Activated T-cell treated with anti-CD3 and anti-CD28 coated beads for 1 hour (primary cell): Measurements from ENCODE around the gene RALGDS.
"Not testable (repeated sequence)": the region's sequence is repeated elsewhere in the genome, so short reads cannot be mapped to it uniquely, and the experiment has no call there.

Experiments used
- DNase-seq: peaks from one replicate; pipeline ENCODE4 v3.0.0-alpha.2; 2020; ENCODE audit warnings: low read depth

RALGDS gene

GRCh38 chr9:133088146-133088750 is 32.8 kb downstream of the RALGDS start:
- no peak for DNase-seq

GRCh38 chr9:133087429-133088145 is 33.5 kb downstream of the RALGDS start:
- no peak for DNase-seq

DNA sequence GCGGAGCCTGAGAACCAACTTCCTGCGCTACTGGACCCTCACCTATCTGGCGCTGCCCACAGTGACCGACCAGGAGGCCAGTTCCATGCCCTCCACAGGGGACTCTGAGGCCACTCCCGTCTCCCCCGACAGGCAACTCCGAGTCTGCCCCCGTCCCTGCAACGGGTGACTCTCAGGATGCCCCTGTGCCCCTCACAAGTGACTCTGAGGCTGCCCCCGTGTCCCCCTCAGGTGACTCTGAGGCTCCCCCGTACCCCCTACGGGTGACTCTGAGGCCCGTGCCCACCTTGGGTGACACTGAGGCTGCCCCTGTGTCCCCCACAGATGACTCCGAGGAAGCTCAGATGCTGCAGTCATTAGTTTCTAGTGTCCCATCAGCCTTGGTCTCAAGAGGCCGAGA is 34.1 kb downstream of the RALGDS start:
- no peak for DNase-seq

DNA sequence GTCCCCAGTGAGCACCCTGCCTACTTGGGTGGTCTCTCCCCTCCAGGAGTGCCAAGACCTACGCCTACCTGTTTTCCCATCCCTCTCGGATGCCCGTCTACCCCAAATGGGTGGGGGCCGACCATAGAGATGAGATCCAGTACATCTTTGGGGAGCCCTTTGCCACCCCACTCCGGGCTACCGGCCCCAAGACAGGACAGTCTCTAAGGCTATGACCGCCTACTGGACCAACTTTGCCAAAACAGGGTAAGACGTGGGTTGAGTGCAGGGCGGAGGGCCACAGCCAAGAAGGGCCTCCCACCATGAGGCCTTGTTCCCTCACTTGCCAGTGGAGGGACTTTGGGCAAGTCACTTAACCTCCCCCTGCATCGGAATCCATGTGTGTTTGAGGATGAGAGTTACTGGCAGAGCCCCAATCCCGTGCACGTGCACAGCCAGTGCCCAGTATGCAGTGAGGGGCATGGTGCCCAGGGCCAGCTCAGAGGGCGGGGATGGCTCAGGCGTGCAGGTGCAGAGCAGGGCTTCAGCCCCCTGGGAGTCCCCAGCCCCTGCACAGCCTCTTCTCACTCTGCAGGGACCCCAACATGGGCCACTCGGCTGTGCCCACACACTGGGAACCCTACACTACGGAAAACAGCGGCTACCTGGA is 34.7 kb downstream of the RALGDS start:
- not testable (repeated sequence) for DNase-seq

DNA sequence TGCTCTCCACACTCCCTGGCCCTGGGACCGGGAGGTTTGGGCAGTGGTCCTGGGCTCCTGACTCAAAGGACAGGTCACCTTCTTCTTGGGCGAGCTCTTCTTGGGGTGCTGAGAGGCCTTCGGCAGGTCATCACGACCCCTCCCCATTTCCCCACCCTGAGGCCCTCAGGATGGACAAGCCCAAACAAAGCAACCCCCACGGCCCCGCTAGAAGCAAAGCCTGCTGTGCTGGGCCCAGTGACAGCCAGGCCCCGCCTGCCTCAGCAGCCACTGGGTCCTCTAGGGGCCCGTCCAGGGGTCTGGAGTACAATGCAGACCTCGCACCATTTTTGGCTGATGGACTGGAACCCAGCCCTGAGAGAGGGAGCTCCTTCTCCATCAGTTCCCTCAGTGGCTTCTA is 37.4 kb downstream of the RALGDS start:
- DNase-seq: not testable (repeated sequence)

DNA sequence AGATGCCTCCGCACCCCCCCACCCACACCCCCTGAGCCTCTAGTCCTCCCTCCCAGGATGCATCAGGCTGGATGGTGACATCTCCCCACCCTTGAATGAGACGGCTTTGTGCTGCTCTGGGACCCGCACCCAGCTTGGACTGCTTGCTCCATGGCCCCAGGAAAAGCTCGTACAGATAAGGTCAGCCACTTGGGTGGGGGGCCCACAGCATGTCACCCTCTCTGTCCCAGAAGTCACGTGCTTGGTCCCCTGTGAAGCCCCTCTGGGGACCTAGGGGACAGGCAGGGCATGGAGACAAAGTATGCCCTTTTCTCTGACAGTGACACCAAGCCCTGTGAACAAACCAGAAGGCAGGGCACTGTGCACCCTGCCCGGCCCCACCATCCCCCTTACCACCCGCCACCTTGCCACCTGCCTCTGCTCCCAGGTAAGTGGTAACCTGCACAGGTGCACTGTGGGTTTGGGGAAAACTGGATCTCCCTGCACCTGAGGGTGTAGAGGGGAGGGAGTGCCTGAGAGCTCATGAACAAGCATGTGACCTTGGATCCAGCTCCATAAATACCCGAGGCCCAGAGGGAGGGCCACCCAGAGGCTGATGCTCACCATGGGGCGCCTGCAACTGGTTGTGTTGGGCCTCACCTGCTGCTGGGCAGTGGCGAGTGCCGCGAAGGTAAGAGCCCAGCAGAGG is 38.9 kb downstream of the RALGDS start:
- DNase-seq: not testable (repeated sequence)

GRCh38 chr9:133080786-133081779 is 40.0 kb downstream of the RALGDS start:
- not testable (repeated sequence) for DNase-seq

- DNase-seq: no peak
These were observed 40.9 kb downstream of the RALGDS start for GRCh38 chr9:133080161-133080560.

GRCh38 chr9:133078486-133078885 is 42.6 kb downstream of the RALGDS start:
- no peak for DNase-seq

DNA sequence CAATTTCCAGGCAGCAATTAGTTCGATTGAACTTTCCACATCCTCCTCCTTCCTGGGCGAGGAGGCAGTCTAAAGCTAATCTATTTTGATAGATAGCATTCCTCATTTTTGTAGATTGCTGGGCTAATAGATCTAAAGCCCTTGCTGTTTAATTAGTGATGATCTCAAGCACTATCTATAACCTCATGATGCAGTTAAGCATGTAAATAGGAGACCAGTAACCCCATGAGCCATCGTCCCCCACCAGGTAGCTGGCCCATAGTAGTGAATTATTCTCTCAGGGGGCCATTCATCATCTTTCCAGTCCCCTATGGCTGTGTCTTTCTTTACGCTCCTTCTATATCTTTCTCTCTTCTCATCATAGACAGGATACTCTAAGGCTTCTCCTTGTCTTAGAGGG is 44.3 kb downstream of the RALGDS start:
- DNase-seq: no peak

- no peak for DNase-seq
These were observed 45.0 kb downstream of the RALGDS start for GRCh38 chr9:133075925-133076630.

DNA sequence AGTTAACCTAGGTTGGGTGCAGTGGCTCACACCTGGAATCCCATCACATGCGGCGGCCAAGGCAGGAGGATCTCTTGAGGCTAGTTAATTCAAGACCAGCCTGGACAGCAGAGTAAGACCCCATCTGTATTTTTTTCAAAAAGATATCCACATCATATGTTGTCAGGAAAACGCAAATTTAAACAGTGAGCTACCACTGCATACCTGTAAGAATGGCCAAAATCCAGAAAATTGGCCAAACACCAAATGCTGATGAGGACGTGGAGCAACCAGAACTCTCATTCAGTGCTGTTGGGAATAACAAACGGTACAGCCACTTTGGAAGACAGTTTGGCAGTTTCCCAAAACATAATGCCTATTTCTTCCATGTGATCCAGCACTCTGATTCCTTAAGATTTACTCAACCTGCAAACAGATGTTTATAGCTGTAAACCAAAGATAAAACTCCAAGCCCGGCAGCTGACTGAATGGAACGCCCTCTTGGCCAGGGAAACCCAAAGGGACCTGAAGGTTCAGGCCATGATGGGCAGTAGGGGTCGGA is 46.9 kb downstream of the RALGDS start:
- no peak for DNase-seq

DNA sequence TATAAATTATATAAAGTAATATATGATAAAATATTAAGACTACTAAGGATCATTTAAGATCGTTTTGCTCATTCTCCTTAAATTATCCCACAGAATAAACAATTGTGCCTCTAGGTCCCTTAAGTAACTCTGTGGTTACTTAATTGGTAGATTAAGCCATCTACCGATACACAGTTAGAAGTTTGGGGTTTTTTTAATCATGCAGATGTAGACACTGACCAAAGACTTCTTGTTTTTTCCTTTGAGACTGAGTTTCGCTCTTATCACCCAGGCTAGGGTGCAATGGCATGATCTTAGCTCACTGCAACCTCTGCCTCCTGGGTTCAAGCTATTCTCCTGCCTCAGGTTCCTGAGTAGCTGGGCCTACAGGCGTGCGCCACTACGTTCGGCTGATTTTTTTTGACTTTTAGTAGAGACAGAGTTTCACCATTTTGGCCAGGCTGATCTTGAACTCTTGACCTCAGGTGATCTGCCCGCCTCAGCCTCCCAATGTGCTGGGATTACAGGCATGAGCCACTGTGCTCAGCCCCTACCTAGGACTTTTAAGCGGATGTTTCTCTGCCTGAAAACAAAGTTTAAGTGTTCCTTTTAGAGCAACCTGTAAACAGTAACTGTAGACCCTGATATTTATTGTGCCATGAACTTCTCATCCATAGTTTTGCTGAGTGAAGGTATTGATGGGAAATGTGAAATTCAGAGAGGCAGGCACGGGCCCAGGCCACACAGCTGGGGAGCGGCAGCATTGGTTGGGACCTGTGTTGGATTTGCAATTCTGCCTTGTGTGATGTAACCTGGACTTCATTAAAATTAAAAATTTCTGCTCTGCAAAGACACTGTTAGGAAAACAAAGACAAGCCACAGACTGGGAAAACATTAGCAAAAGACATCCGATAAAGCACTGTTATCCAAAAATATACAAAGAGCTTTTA is 47.7 kb downstream of the RALGDS start:
- no peak for DNase-seq

GRCh38 chr9:133072210-133072609 is 48.8 kb downstream of the RALGDS start:
- DNase-seq: not testable (repeated sequence)

GRCh38 chr9:133071484-133072150 is 49.4 kb downstream of the RALGDS start:
- DNase-seq: no peak

- DNase-seq: not testable (repeated sequence)
These were observed 50.1 kb downstream of the RALGDS start for GRCh38 chr9:133070985-133071384.

DNA sequence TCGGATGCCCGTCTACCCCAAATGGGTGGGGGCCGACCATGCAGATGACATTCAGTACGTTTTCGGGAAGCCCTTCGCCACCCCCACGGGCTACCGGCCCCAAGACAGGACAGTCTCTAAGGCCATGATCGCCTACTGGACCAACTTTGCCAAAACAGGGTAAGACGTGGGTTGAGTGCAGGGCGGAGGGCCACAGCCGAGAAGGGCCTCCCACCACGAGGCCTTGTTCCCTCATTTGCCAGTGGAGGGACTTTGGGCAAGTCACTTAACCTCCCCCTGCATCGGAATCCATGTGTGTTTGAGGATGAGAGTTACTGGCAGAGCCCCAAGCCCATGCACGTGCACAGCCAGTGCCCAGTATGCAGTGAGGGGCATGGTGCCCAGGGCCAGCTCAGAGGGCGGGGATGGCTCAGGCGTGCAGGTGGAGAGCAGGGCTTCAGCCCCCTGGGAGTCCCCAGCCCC is 50.5 kb downstream of the RALGDS start:
- not testable (repeated sequence) for DNase-seq

DNA sequence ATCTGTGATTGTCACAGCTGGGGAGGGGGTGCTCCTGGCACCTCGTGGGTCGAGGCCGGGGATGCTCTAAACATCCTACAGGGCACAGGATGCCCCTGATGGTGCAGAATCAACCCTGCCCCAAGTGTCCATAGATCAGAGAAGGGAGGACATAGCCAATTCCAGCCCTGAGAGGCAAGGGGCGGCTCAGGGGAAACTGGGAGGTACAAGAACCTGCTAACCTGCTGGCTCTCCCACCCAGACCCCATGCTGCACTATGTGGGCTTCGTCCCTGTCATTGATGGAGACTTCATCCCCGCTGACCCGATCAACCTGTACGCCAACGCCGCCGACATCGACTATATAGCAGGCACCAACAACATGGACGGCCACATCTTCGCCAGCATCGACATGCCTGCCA is 52.6 kb downstream of the RALGDS start:
- DNase-seq: not testable (repeated sequence)

GRCh38 chr9:133067813-133068212 is 53.2 kb downstream of the RALGDS start:
- no peak for DNase-seq
